ENCODE measurements around the gene SYN1.

SYN1 gene

GRCh38 chrX:47568656-47569295, 50.9 kb downstream of the SYN1 start:
- H3K4me3 ChIP-seq (ENCODE audit: low read depth in 1 of 2, low read length in 2 of 2), result no peak overlapping the region
- peaks cover 25 to 69% of the 10 kb centered on the region in 2 donors for H3K36me3 ChIP-seq (ENCODE audit: control insufficient read depth in 1 of 2, insufficient read depth in 2 of 2, low read length in 2 of 2)
- H3K27ac ChIP-seq (ENCODE audit: low read length), result no peak overlapping the region
- H3K9me3 ChIP-seq (ENCODE audit: control insufficient read depth in 1 of 2, low read length in 2 of 2), result no peaks in the 10 kb centered on the region
- no peaks in the 10 kb centered on the region for H3K27me3 ChIP-seq (ENCODE audit: low read depth, low read length)
- no peaks in the 10 kb centered on the region for H3K4me1 ChIP-seq (ENCODE audit: control insufficient read depth in 1 of 2, insufficient read depth in 2 of 2, low read length in 2 of 2)

- Histone ChIP-seq H3K27me3 (ENCODE audit: low read depth, low read length) (no peaks in the 10 kb centered on the region), H3K9me3 (ENCODE audit: control insufficient read depth in 1 of 2, low read length in 2 of 2) (no peaks in the 10 kb centered on the region), H3K4me1 (ENCODE audit: control insufficient read depth in 1 of 2, insufficient read depth in 2 of 2, low read length in 2 of 2) (peaks cover 0 to 12% of the 10 kb centered on the region in 2 donors), H3K36me3 (ENCODE audit: control insufficient read depth in 1 of 2, insufficient read depth in 2 of 2, low read length in 2 of 2) (peaks cover 31 to 77% of the 10 kb centered on the region in 2 donors), H3K4me3 (ENCODE audit: low read depth in 1 of 2, low read length in 2 of 2) (no peak overlapping the region), H3K27ac (ENCODE audit: low read length) (no peak overlapping the region)
Observed at GRCh38 chrX:47566841-47567240, 52.8 kb downstream of the SYN1 start.

GRCh38 chrX:47564438-47565085, 55.1 kb downstream of the SYN1 start:
- Histone ChIP-seq H3K36me3 (ENCODE audit: control insufficient read depth in 1 of 2, insufficient read depth in 2 of 2, low read length in 2 of 2) (peaks cover 31 to 55% of the 10 kb centered on the region in 2 donors), H3K9me3 (ENCODE audit: control insufficient read depth in 1 of 2, low read length in 2 of 2) (no peaks in the 10 kb centered on the region), H3K27ac (ENCODE audit: low read length) (no peak overlapping the region), H3K4me3 (ENCODE audit: low read depth in 1 of 2, low read length in 2 of 2) (no peak overlapping the region), H3K4me1 (ENCODE audit: control insufficient read depth in 1 of 2, insufficient read depth in 2 of 2, low read length in 2 of 2) (peaks cover 0 to 13% of the 10 kb centered on the region in 2 donors), H3K27me3 (ENCODE audit: low read depth, low read length) (no peaks in the 10 kb centered on the region)

GRCh38 chrX:47563801-47564315, 55.8 kb downstream of the SYN1 start:
- H3K4me1 ChIP-seq (ENCODE audit: control insufficient read depth in 1 of 2, insufficient read depth in 2 of 2, low read length in 2 of 2), result peaks cover 0 to 13% of the 10 kb centered on the region in 2 donors

GRCh38 chrX:47562615-47563243, 56.9 kb downstream of the SYN1 start:
- Histone ChIP-seq H3K4me1 (ENCODE audit: control insufficient read depth in 1 of 2, insufficient read depth in 2 of 2, low read length in 2 of 2) (peaks cover 0 to 13% of the 10 kb centered on the region in 2 donors), H3K9me3 (ENCODE audit: control insufficient read depth in 1 of 2, low read length in 2 of 2) (no peaks in the 10 kb centered on the region), H3K4me3 (ENCODE audit: low read depth in 1 of 2, low read length in 2 of 2) (no peak overlapping the region), H3K27me3 (ENCODE audit: low read depth, low read length) (no peaks in the 10 kb centered on the region), H3K27ac (ENCODE audit: low read length) (no peak overlapping the region), H3K36me3 (ENCODE audit: control insufficient read depth in 1 of 2, insufficient read depth in 2 of 2, low read length in 2 of 2) (peaks cover 24 to 37% of the 10 kb centered on the region in 2 donors)

More at GRCh38 chrX:47563801-47564315, 55.8 kb downstream of the SYN1 start:
- H3K9me3 ChIP-seq (ENCODE audit: control insufficient read depth in 1 of 2, low read length in 2 of 2), result no peaks in the 10 kb centered on the region
- no peaks in the 10 kb centered on the region for H3K27me3 ChIP-seq (ENCODE audit: low read depth, low read length)
- H3K36me3 ChIP-seq (ENCODE audit: control insufficient read depth in 1 of 2, insufficient read depth in 2 of 2, low read length in 2 of 2), result peaks cover 25 to 48% of the 10 kb centered on the region in 2 donors
- H3K4me3 ChIP-seq (ENCODE audit: low read depth in 1 of 2, low read length in 2 of 2), result no peak overlapping the region
- no peak overlapping the region for H3K27ac ChIP-seq (ENCODE audit: low read length)

- Histone ChIP-seq H3K36me3 (ENCODE audit: control insufficient read depth in 1 of 2, insufficient read depth in 2 of 2, low read length in 2 of 2) (peaks cover 18 to 27% of the 10 kb centered on the region in 2 donors), H3K4me3 (ENCODE audit: low read depth in 1 of 2, low read length in 2 of 2) (peak overlapping the region; percentile 63 to 79), H3K4me1 (ENCODE audit: control insufficient read depth in 1 of 2, insufficient read depth in 2 of 2, low read length in 2 of 2) (peaks cover 0 to 13% of the 10 kb centered on the region in 2 donors), H3K9me3 (ENCODE audit: control insufficient read depth in 1 of 2, low read length in 2 of 2) (no peaks in the 10 kb centered on the region), H3K27me3 (ENCODE audit: low read depth, low read length) (no peaks in the 10 kb centered on the region), H3K27ac (ENCODE audit: low read length) (peak overlapping the region; percentile 45)
Observed at GRCh38 chrX:47561659-47562151, 58.0 kb downstream of the SYN1 start.

- peaks cover 0 to 13% of the 10 kb centered on the region in 2 donors for H3K4me1 ChIP-seq (ENCODE audit: control insufficient read depth in 1 of 2, insufficient read depth in 2 of 2, low read length in 2 of 2)
- no peaks in the 10 kb centered on the region for H3K9me3 ChIP-seq (ENCODE audit: control insufficient read depth in 1 of 2, low read length in 2 of 2)
- H3K27ac ChIP-seq (ENCODE audit: low read length), result peak within 1 kb of the TSS; percentile 88
- no peaks in the 10 kb centered on the region for H3K27me3 ChIP-seq (ENCODE audit: low read depth, low read length)
- H3K4me3 ChIP-seq (ENCODE audit: low read depth in 1 of 2, low read length in 2 of 2), result peak within 1 kb of the TSS; percentile 63 to 79
- H3K36me3 ChIP-seq (ENCODE audit: control insufficient read depth in 1 of 2, insufficient read depth in 2 of 2, low read length in 2 of 2), result peaks cover 18 to 23% of the 10 kb centered on the region in 2 donors
Observed at GRCh38 chrX:47560934-47561658, 58.6 kb downstream of the SYN1 start, which contains the start of gene ARAF. TSS of gene ARAF (plus strand) at chrX:47561205. CDS start at chrX:47562968, 1,763 bp downstream.

- peak overlapping the region; percentile 63 to 79 for H3K4me3 ChIP-seq (ENCODE audit: low read depth in 1 of 2, low read length in 2 of 2)
- H3K27me3 ChIP-seq (ENCODE audit: low read depth, low read length), result no peaks in the 10 kb centered on the region
- H3K9me3 ChIP-seq (ENCODE audit: control insufficient read depth in 1 of 2, low read length in 2 of 2), result no peaks in the 10 kb centered on the region
- peak overlapping the region; percentile 88 for H3K27ac ChIP-seq (ENCODE audit: low read length)
- peaks cover 0 to 13% of the 10 kb centered on the region in 2 donors for H3K4me1 ChIP-seq (ENCODE audit: control insufficient read depth in 1 of 2, insufficient read depth in 2 of 2, low read length in 2 of 2)
- peaks cover 18 to 23% of the 10 kb centered on the region in 2 donors for H3K36me3 ChIP-seq (ENCODE audit: control insufficient read depth in 1 of 2, insufficient read depth in 2 of 2, low read length in 2 of 2)
Observed at GRCh38 chrX:47560179-47560933, 59.3 kb downstream of the SYN1 start.

GRCh38 chrX:47558436-47558835, 61.2 kb downstream of the SYN1 start:
- peaks cover 0 to 13% of the 10 kb centered on the region in 2 donors for H3K4me1 ChIP-seq (ENCODE audit: control insufficient read depth in 1 of 2, insufficient read depth in 2 of 2, low read length in 2 of 2)
- H3K27ac ChIP-seq (ENCODE audit: low read length), result no peak overlapping the region
- H3K27me3 ChIP-seq (ENCODE audit: low read depth, low read length), result no peaks in the 10 kb centered on the region
- H3K4me3 ChIP-seq (ENCODE audit: low read depth in 1 of 2, low read length in 2 of 2), result no peak overlapping the region
- peaks cover 6 to 7% of the 10 kb centered on the region in 2 donors for H3K36me3 ChIP-seq (ENCODE audit: control insufficient read depth in 1 of 2, insufficient read depth in 2 of 2, low read length in 2 of 2)
- H3K9me3 ChIP-seq (ENCODE audit: control insufficient read depth in 1 of 2, low read length in 2 of 2), result no peaks in the 10 kb centered on the region

- H3K9me3 ChIP-seq (ENCODE audit: control insufficient read depth in 1 of 2, low read length in 2 of 2), result no peaks in the 10 kb centered on the region
- no peaks in the 10 kb centered on the region for H3K36me3 ChIP-seq (ENCODE audit: control insufficient read depth in 1 of 2, insufficient read depth in 2 of 2, low read length in 2 of 2)
- H3K4me1 ChIP-seq (ENCODE audit: control insufficient read depth in 1 of 2, insufficient read depth in 2 of 2, low read length in 2 of 2), result no peaks in the 10 kb centered on the region
- peak overlapping the region; percentile 44 to 50 for H3K4me3 ChIP-seq (ENCODE audit: low read depth in 1 of 2, low read length in 2 of 2)
- no peaks in the 10 kb centered on the region for H3K27me3 ChIP-seq (ENCODE audit: low read depth, low read length)
- H3K27ac ChIP-seq (ENCODE audit: low read length), result peak overlapping the region; percentile 82
Observed at GRCh38 chrX:47556045-47556623, 63.5 kb downstream of the SYN1 start.
